ENCODE results near the gene ROMO1. TPM values are rescaled to one million over a fixed set of nuclear protein-coding genes. Genes with fewer than 3 reads are reported as not detected.

Gene ROMO1
- total RNA-seq, 1 donor from 2014 or later: 248 TPM

- TF ChIP-seq POLR2A (IDR thresholded peaks at IDR 0.05): no peak
- no peak for TF ChIP-seq CTCF (IDR thresholded peaks at IDR 0.05)
- TF ChIP-seq POLR2AphosphoS5 (IDR thresholded peaks at IDR 0.05; ENCODE audit: insufficient read depth in 1 of 2, low read depth in 1 of 2): no peak
- Histone ChIP-seq H3K36me3 (peaks cover 4 to 98% of the 10 kb centered on the region in 2 donors), H3K27ac (no peak overlapping the region), H3K4me1 (peaks cover 24% of the 10 kb centered on the region), H3K9me3 (no peaks in the 10 kb centered on the region), H3K27me3 (no peaks in the 10 kb centered on the region), H3K4me3 (no peak overlapping the region)
- no peak for DNase-seq (ENCODE audit: extremely low spot score in 2 of 2)
- intact Hi-C loops (cut with DNase I): no loop called here
Measured at GRCh38 chr20:35724321-35725230, 25.4 kb downstream of the ROMO1 start.

DNA sequence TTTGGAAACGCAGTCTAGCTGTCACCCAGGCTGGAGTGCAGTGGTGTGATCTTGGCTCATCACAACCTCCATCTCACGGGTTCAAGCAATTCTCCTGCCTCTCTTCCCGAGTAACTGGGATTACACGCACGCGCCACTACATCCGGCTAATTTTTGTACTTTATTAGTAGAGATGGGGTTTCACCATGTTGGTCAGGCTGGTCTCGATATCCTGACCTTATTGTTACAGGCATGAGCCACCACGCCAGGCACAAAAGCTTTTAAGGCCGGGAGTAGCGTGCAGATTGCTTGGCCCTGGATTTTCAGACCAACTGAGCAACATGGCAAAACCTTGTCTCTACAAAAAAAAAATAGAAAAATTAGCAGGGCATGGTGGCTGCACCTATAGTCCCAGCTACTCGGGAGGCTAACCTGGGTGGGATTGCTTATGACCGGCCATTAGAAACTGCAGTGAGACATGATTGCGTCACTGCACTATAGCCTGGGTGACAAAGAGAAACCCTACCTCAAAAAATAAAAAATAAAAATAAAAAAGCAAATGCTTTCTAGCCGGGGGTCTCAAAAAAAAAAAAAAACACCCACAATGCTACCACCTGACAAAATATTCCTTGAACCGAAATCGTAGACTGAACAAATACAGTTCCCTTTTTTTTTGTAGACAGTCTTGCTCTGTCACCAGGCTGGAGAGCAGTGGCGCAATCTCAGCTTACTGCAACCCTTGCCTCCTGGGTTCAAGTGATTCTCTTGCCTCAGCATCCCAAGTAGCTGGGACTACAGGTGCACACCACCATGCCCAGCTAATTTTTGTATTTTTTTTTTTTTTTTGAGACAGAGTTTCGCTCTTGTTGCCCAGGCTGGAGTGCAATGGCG, 27.9 kb downstream of the ROMO1 start:
- no peak for DNase-seq (ENCODE audit: extremely low spot score in 2 of 2)
- H3K4me1 ChIP-seq: peaks cover 40% of the 10 kb centered on the region
- H3K27me3 ChIP-seq: no peaks in the 10 kb centered on the region
- H3K4me3 ChIP-seq: no peak overlapping the region
- no peaks in the 10 kb centered on the region for H3K9me3 ChIP-seq
- intact Hi-C loops (cut with DNase I): no loop called here
- TF ChIP-seq POLR2A (IDR thresholded peaks at IDR 0.05): no peak
- peaks cover 4 to 98% of the 10 kb centered on the region in 2 donors for H3K36me3 ChIP-seq
- no peak overlapping the region for H3K27ac ChIP-seq

DNA sequence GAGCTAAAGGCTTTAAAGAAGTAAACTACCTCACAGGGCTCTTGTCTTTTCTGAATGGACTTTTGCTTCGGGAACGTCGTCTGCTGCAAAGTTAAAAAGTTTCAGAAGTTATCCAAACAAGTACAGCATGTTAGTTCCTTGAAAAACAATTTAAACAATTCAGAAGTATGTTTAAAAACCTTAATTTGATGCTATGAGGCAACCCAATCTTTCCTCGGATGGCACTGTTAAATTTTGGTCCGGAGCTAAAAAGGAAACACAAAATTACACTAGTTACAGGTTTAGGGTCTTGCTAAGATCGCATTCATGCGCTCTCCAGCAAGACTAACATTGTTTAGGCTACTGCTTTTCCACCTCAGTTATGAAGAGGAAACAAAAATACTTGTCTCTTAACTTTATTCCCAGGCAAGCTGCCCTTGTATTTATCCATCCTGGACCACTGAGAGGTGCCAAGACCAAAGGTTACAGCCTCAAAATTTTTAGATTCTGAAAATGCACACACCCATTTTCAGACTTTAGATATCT, 30.1 kb downstream of the ROMO1 start:
- DNase-seq (ENCODE audit: extremely low spot score in 2 of 2): no peak
- H3K27me3 ChIP-seq: no peaks in the 10 kb centered on the region
- intact Hi-C loops (cut with DNase I): no loop called here
- H3K36me3 ChIP-seq: peaks cover 0 to 92% of the 10 kb centered on the region in 2 donors
- H3K4me3 ChIP-seq: no peak overlapping the region
- H3K27ac ChIP-seq: no peak overlapping the region
- H3K9me3 ChIP-seq: no peaks in the 10 kb centered on the region
- H3K4me1 ChIP-seq: peaks cover 50% of the 10 kb centered on the region
- TF ChIP-seq POLR2A (IDR thresholded peaks at IDR 0.05) (no peak), CTCF (IDR thresholded peaks at IDR 0.05) (no peak), POLR2AphosphoS5 (IDR thresholded peaks at IDR 0.05; ENCODE audit: insufficient read depth in 1 of 2, low read depth in 1 of 2) (no peak)

GRCh38 chr20:35729836-35730582, 30.8 kb downstream of the ROMO1 start:
- Histone ChIP-seq H3K27me3 (no peaks in the 10 kb centered on the region), H3K36me3 (peaks cover 0 to 91% of the 10 kb centered on the region in 2 donors), H3K4me3 (no peak overlapping the region), H3K27ac (no peak overlapping the region), H3K9me3 (no peaks in the 10 kb centered on the region), H3K4me1 (peaks cover 57% of the 10 kb centered on the region)
- DNase-seq (ENCODE audit: extremely low spot score in 2 of 2): no peak
- intact Hi-C loops (cut with DNase I): loop anchor here (10.0 kb wide), 1 partner anchor 155 kb away; no protein-coding TSS in a partner anchor
- TF ChIP-seq POLR2A (IDR thresholded peaks at IDR 0.05) (no peak), CTCF (IDR thresholded peaks at IDR 0.05) (no peak), POLR2AphosphoS5 (IDR thresholded peaks at IDR 0.05; ENCODE audit: insufficient read depth in 1 of 2, low read depth in 1 of 2) (no peak)

All from vagina (tissue), 2 donors.